Heart right ventricle (tissue), 16 donors: Measurements from ENCODE around the gene MCM3AP. TPM values are rescaled to one million over a fixed set of nuclear protein-coding genes. Genes with fewer than 3 reads are reported as not detected.

Source experiments
- ATAC-seq, 8 donors: fragments of 200-7000 bp; cut with Tn5 transposase; one replicate each; pipeline ENCODE4 v1.9.1; 2020; ENCODE audit warnings: mild to moderate bottlenecking in 8 of 8, moderate library complexity in 8 of 8, moderate number of reproducible peaks in 1 of 8
- DNase-seq, 2 donors: peaks; one replicate each; pipeline ENCODE4 v3.0.0-alpha.2; 2020
- H3K27ac ChIP-seq, 10 donors: fragments of 200-600 bp; sonication (generic) in 2 of 10; one replicate each; pipeline versions ENCODE4 v1.5.0 to v1.8.0; 2020 to 2022; ENCODE audit warnings: mild to moderate bottlenecking in 3 of 10
- H3K27me3 ChIP-seq, 7 donors: fragments of 200-600 bp; one replicate each; pipeline ENCODE4 v1.8.0; 2021 to 2022; ENCODE audit warnings: mild to moderate bottlenecking in 2 of 7
- H3K36me3 ChIP-seq, 9 donors: fragments of 200-600 bp; sonication (generic) in 1 of 9; one replicate each; pipeline versions ENCODE4 v1.5.0 to v1.8.0; 2020 to 2022; ENCODE audit warnings: mild to moderate bottlenecking in 2 of 9
- H3K4me1 ChIP-seq, 9 donors: fragments of 200-600 bp; sonication (generic) in 1 of 9; one replicate each; pipeline versions ENCODE4 v1.5.0 to v1.8.0; 2020 to 2022; ENCODE audit warnings: mild to moderate bottlenecking in 4 of 9
- H3K4me3 ChIP-seq, 10 donors: fragments of 200-600 bp; sonication (generic) in 2 of 10; one replicate each; pipeline versions ENCODE4 v1.5.0 to v1.8.0; 2020 to 2022; ENCODE audit warnings: mild to moderate bottlenecking in 7 of 10, moderate library complexity in 2 of 10
- H3K9me3 ChIP-seq, 11 donors: fragments of 200-600 bp in 10 of 11; sonication (generic) in 2 of 11; one replicate each; pipeline versions ENCODE4 v1.5.0 to v1.8.0; 2013 to 2022; ENCODE audit warnings: mild to moderate bottlenecking in 2 of 11, control low read depth in 1 of 11, moderate library complexity in 1 of 11
- CTCF ChIP-seq, 9 donors: fragments of 200-600 bp; sonication (generic) in 2 of 9; IDR thresholded peaks; one replicate each; pipeline versions ENCODE4 v1.5.0 to v1.8.0; 2021 to 2022; ENCODE audit warnings: antibody characterized with exemption in 9 of 9, mild to moderate bottlenecking in 5 of 9, moderate library complexity in 1 of 9
- WGBS, 2 donors: extraction: QIAGEN DNeasy Blood & Tissue Kit; methylation state at CpG; one replicate each; pipeline ENCODE4 v1.1.7; 2013; ENCODE audit warnings: inconsistent platforms in 1 of 2; 5-methylcytosine and 5-hydroxymethylcytosine counted together
- intact Hi-C, 10 donors: fragments of 100-400 bp; cut with DNase I; formaldehyde crosslinking; loops; one replicate each; pipeline versions ENCODE4 v1.11.1 to v1.14.2; 2022
- polyA plus RNA-seq, 2 donors: library from polyadenylated mRNA; stranded (reverse); fragments of 200-250 nt; gene quantifications; one replicate each; pipeline ENCODE4 v1.2.3, GENCODE V29; 2013
- total RNA-seq, 10 donors: library from RNA; stranded (reverse); fragmentation: NEBNext Ultra II Directional in 3 of 10; extraction: Animal tissue kit (Norgen Biotek cat#: 25700) in 3 of 10; gene quantifications; one replicate each; pipeline versions ENCODE4 v1.2.1 to v1.2.4, GENCODE V29; 2021 to 2023
- donor health status: Arrhythmogenic right ventricular cardiomyopathy.
- donor health status: ischemic (EF 13 %, LVEDD 7.1; RV severe dilation, severe dysfunction).
- donor health status: healthy with polysubstance abuse.
- donor health status: DM: no; HTN: yes; CAD: no.
- donor health status: DM: no; HTN: no; CAD: no.
- donor health status: ischemic (EF 25% LVEDD 6.9; RV normal size, moderate dysfunction).
- donor health status: ischemic (EF 25% LVEDD 5.7; RV mildly dilated, moderate dysfunction).
- donor health status: healthy.
- donor health status: DM: yes; HTN: yes; CAD: no.
- donor health status: Ischemic cardiomyopathy.
- donor health status: ischemic (EF 35%, LVEDD 5.7; RV mildly dilated, moderate dysfunction).
- donor health status: nonischemic (EF 11% LVEDD 7.7; RV severe dilation, severe dysfunction).
- donor health status: DM: yes; HTN: yes; CAD: no.
- donor health status: PGD.
- donor health status: ischemic (EF 29% LVEDD 5.4; RV normal size, mild dysfunction).
- donor health status: nonischemic (EF 23%, LVEDD 6.1; RV moderate dilation, normal function).

Gene MCM3AP
- total and polyA plus RNA-seq, 12 donors, result 31.0 to 68.4 (median 52.0) TPM

DNA sequence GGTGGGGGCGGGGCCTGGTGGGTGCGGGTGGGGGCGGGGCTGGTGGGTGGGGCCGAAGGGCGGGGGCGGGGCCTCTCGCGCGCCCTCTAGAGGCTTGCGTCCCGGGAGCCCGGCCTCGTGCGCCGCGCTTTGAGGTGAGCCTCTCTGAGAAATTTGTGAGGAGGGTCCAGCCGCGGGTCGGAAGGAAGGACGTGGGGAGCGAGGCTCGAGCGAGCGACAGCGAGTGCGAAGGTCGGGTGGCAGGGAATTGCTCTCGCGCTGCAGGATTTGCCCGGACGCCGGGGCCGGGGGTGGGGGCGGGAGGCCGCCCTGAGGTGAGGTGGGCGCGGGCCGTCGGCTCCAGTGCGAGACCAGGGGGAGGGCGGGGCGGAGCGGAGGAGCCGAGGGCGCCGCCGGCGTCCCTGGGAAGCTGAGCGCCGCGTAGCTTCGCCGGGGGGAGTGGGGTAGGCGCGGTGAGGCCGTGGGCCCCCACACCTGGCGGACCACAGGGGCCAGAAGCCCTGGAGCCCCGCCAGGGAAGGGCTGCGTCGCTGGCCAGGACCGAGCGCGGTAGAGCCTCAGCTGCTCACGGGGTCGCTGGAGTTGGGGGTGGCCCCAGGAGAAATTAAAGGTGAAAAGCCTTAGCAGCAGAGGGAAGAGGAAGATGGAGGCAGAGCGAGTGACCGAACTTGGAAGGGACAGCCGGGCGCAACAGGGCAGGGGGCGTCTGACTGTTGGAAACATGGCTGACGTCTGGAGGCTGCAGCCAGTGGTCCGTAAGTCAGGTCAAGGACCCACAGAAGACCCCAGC lies 56.1 kb downstream of the MCM3AP start:
- WGBS, 2 donors, result 4% methylated on average over 49 to 70 of the region's 72 CpGs
- no peaks in the 10 kb centered on the region for H3K9me3 ChIP-seq
- DNase-seq, result no peak
- H3K36me3 ChIP-seq, result peaks cover 0 to 29% (median 0%) of the 10 kb centered on the region in 9 donors
- peaks cover 5 to 47% (median 31%) of the 10 kb centered on the region in 9 donors for H3K4me1 ChIP-seq
- H3K4me3 ChIP-seq, result peak overlapping the region; percentile 32 to 100 (median 78)
- TF ChIP-seq CTCF (IDR thresholded peaks at IDR 0.05), result peak in 8 of 9 donors; percentile 48 to 70 (median 58)
- no peaks in the 10 kb centered on the region for H3K27me3 ChIP-seq
- ATAC-seq, result peak; percentile 2 to 73 (median 34)
- peak overlapping the region in 9 of 10 donors; percentile 52 to 91 (median 69) for H3K27ac ChIP-seq
- intact Hi-C loops, result loop anchor here in 5 of 10 donors (1.0 to 10.0 kb wide), 7 partner anchors 41 to 257 kb away; partner anchors contain the start of genes MCM3AP (in 1 of the 5) and YBEY (in 1 of the 5)

GRCh38 chr21:46228345-46229051 lies 56.9 kb downstream of the MCM3AP start, which contains the start of gene LSS:
Gene LSS (minus strand): TSS chr21:46228774. CDS start chr21:46228745, 29 bp downstream.
- no peaks in the 10 kb centered on the region for H3K27me3 ChIP-seq
- peak; percentile 96 to 99 for DNase-seq
- H3K27ac ChIP-seq, result peak within 1 kb of the TSS; percentile 67 to 91 (median 87)
- peak; percentile 94 to 97 (median 96) for ATAC-seq
- intact Hi-C loops, result loop anchor here in 5 of 10 donors (1.0 to 10.0 kb wide), 7 partner anchors 40 to 256 kb away; partner anchors contain the start of genes MCM3AP (in 1 of the 5) and YBEY (in 1 of the 5)
- peak within 1 kb of the TSS; percentile 67 to 100 (median 95) for H3K4me3 ChIP-seq
- peaks cover 5 to 47% (median 31%) of the 10 kb centered on the region in 9 donors for H3K4me1 ChIP-seq
- TF ChIP-seq CTCF (IDR thresholded peaks at IDR 0.05), result no peak
- no peaks in the 10 kb centered on the region for H3K9me3 ChIP-seq
- WGBS, 2 donors, result 0% methylated on average over 54 to 77 of the region's 77 CpGs
- H3K36me3 ChIP-seq, result peaks cover 0 to 22% (median 0%) of the 10 kb centered on the region in 9 donors

GRCh38 chr21:46227811-46228344 lies 57.5 kb downstream of the MCM3AP start:
- intact Hi-C loops, result loop anchor here in 5 of 10 donors (2.0 to 10.0 kb wide), 7 partner anchors 39 to 257 kb away; partner anchors contain the start of genes MCM3AP (in 1 of the 5) and YBEY (in 1 of the 5)
- peak overlapping the region; percentile 67 to 100 (median 95) for H3K4me3 ChIP-seq
- no peaks in the 10 kb centered on the region for H3K27me3 ChIP-seq
- 4% methylated on average over 20 of the region's 20 CpGs for WGBS, 2 donors
- ATAC-seq (peak in 1 of 8 donors; percentile 11), DNase-seq (no peak)
- H3K27ac ChIP-seq, result peak overlapping the region; percentile 67 to 91 (median 87)
- H3K36me3 ChIP-seq, result peaks cover 0 to 21% (median 0%) of the 10 kb centered on the region in 9 donors
- no peaks in the 10 kb centered on the region for H3K9me3 ChIP-seq
- no peak for TF ChIP-seq CTCF (IDR thresholded peaks at IDR 0.05)
- H3K4me1 ChIP-seq, result peaks cover 6 to 51% (median 33%) of the 10 kb centered on the region in 9 donors
